Peyer's patch (tissue), 4 donors: Measurements from ENCODE around the gene RING1.

Experiments used
- POLR2A ChIP-seq, 2 donors: fragments of 450-650 bp; IDR thresholded peaks; one replicate each; pipeline ENCODE4 v1.5.1; 2017; ENCODE audit warnings: antibody characterized with exemption in 2 of 2, mild to moderate bottlenecking in 2 of 2, moderate library complexity in 2 of 2
- TF ChIP-seq, protein P1 (sequence below), 6 experiments: fragments of 450-650 bp in 4 of 6; fragments of 200-600 bp in 2 of 6; sonication (generic) in 1 of 6; IDR thresholded peaks; one replicate each; pipeline ENCODE4 v1.5.1; 2017 to 2019; ENCODE audit warnings: antibody characterized with exemption in 6 of 6, mild to moderate bottlenecking in 3 of 6, moderate library complexity in 1 of 6

- TF ChIP-seq, protein P1, sequence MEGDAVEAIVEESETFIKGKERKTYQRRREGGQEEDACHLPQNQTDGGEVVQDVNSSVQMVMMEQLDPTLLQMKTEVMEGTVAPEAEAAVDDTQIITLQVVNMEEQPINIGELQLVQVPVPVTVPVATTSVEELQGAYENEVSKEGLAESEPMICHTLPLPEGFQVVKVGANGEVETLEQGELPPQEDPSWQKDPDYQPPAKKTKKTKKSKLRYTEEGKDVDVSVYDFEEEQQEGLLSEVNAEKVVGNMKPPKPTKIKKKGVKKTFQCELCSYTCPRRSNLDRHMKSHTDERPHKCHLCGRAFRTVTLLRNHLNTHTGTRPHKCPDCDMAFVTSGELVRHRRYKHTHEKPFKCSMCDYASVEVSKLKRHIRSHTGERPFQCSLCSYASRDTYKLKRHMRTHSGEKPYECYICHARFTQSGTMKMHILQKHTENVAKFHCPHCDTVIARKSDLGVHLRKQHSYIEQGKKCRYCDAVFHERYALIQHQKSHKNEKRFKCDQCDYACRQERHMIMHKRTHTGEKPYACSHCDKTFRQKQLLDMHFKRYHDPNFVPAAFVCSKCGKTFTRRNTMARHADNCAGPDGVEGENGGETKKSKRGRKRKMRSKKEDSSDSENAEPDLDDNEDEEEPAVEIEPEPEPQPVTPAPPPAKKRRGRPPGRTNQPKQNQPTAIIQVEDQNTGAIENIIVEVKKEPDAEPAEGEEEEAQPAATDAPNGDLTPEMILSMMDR (IDR thresholded peaks at IDR 0.05) = no peak
- TF ChIP-seq POLR2A (IDR thresholded peaks at IDR 0.05) = no peak
These were observed 9.4 kb upstream of the RING1 start for GRCh38 chr6:33198853-33199436.
